ENCODE measurements around the gene EHMT1.

- TF ChIP-seq CTCF (IDR thresholded peaks at IDR 0.05; ENCODE audit: insufficient read depth, low read length) (no peak), POLR2AphosphoS5 (IDR thresholded peaks at IDR 0.05; ENCODE audit: low read depth) (no peak)
These were observed 37.6 kb downstream of the EHMT1 start for GRCh38 chr9:137656416-137656815.
